ENCODE results near the gene ZCCHC18.

GRCh38 chrX:104098919-104099318 lies 13.4 kb upstream of the ZCCHC18 start:
- TF ChIP-seq CTCF (IDR thresholded peaks at IDR 0.05; ENCODE audit: poor library complexity) (no peak), EZH2 (IDR thresholded peaks at IDR 0.05; ENCODE audit: borderline replicate concordance) (no peak), EZH2phosphoT487 (IDR thresholded peaks at IDR 0.05; ENCODE audit: low read depth, severe bottlenecking, unreplicated experiment) (no peak)

All from hepatocyte (in vitro differentiated cells).